IMR-90 (cell line): ENCODE measurements around the gene NDUFA13. TPM values are rescaled to one million over a fixed set of nuclear protein-coding genes. Genes with fewer than 3 reads are reported as not detected.
A peak's percentile ranks its signal among the peaks of the same experiment; 100 is the strongest.

ENCODE experiments used
- FOS ChIP-seq: fragments of 150-350 bp; IDR thresholded peaks from 2 replicates; pipeline ENCODE4 v1.6.1; 2016; ENCODE audit warnings: low read depth, low read length
- RAD21 ChIP-seq: IDR thresholded peaks from 2 replicates; pipeline ENCODE4 v1.6.1; 2012; ENCODE audit warnings: low read length, improper control_type of control experiment
- polyA plus RNA-seq, 3 experiments: library from polyadenylated mRNA; depleted of rRNA; stranded (reverse); fragments of >200 nt; gene quantifications; 2 replicates each; pipeline ENCODE4 v1.2.3, GENCODE V29; 2012; ENCODE audit warnings: low replicate concordance in 1 of 3
- total RNA-seq: library from RNA; depleted of rRNA; stranded (reverse); fragments of >200 nt; gene quantifications from 2 replicates; pipeline ENCODE4 v1.2.3, GENCODE V29; 2012
- TF ChIP-seq, protein P1 (sequence below): fragments of 150-350 bp; IDR thresholded peaks from 2 replicates; pipeline ENCODE4 v1.6.1; 2017; ENCODE audit warnings: mild to moderate bottlenecking, antibody characterized with exemption, low read length, low read depth

Gene NDUFA13
- total and polyA plus RNA-seq, 2 of the 4 experiments (the other 2 are of a cell fraction) = 30.6 to 667 TPM

DNA sequence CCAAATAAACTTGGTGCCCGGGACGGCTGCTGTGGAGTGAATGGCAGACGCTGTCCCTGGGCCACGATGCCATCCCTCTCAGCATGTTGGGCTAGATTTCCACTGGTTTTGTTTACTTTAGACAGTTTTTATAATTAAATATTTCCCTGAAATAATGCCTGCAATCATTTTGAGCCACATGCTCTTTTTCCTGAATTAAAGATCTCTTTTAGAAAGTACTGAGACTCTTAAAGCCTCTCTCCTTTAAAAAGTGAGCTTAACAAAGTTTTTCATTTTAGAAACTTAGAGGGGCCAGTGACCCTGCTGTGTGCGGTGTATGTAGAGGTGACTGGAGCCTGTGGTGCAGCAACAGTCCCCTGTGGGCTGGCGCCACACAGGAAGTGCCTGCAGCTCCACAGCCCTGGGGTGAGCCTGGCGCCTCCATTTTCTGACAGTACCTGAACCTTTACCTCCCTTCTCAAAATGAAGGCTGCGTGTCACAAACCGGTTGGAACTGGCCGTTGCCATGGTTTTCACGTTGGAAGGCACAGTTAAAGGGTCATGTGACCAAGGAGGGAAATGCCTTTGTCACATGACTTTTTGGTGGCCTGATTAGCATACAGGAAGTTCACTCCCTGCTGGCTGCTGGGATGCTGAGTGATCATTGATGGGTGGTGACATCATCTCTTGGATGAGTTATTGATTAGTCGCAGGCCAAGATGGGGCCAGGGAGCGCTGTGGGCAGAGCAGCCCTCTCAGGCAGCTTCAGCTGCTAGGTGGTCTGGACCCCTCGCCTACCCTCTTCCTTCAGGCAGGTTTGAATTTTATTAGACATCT is 26.9 kb upstream of the NDUFA13 start (continued):
- TF ChIP-seq, protein P1, sequence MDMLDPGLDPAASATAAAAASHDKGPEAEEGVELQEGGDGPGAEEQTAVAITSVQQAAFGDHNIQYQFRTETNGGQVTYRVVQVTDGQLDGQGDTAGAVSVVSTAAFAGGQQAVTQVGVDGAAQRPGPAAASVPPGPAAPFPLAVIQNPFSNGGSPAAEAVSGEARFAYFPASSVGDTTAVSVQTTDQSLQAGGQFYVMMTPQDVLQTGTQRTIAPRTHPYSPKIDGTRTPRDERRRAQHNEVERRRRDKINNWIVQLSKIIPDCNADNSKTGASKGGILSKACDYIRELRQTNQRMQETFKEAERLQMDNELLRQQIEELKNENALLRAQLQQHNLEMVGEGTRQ = peak; percentile 99
- TF ChIP-seq FOS = peak; percentile 39; the same call in 1 of the 2 replicates
- TF ChIP-seq RAD21 = no peak
